ENCODE measurements around the gene TRIM3. TPM values are rescaled to one million over a fixed set of nuclear protein-coding genes. Genes with fewer than 3 reads are reported as not detected.

TRIM3 gene
- total RNA-seq, 5 donors from 2014 or later (not counting 1 experiment from before 2014, with no cell fraction given): 16.9 to 29.8 (median 24.1) TPM

- peak overlapping the region in 1 of 2 donors; percentile 38 for H3K4me3 ChIP-seq (ENCODE audit: control insufficient read depth in 1 of 2, extremely low read depth in 1 of 2, low read length in 1 of 2)
- Mint-ChIP-seq H3K9me3 (no peaks in the 10 kb centered on the region), H3K27ac (peak overlapping the region; percentile 96 to 99), H3K27me3 (no peaks in the 10 kb centered on the region), H3K4me1 (peaks cover 93 to 98% (median 93%) of the 10 kb centered on the region in 3 donors), H3K4me3 (peak overlapping the region; percentile 73 to 92 (median 78)), H3K36me3 (peaks cover 35% of the 10 kb centered on the region)
- peaks cover 5 to 32% of the 10 kb centered on the region in 2 donors for H3K36me3 ChIP-seq (ENCODE audit: control insufficient read depth in 2 of 2, extremely low read depth in 1 of 2, insufficient read depth in 1 of 2, low read length in 1 of 2)
- DNase-seq: peak in 5 of 35 experiments; percentile 18 to 54 (median 30)
- 25% methylated on average over 12 of the region's 12 CpGs for WGBS (ENCODE audit: insufficient coverage)
- H3K4me1 ChIP-seq (ENCODE audit: control insufficient read depth in 1 of 2, extremely low read depth in 1 of 2, insufficient read depth in 2 of 2, low read length in 2 of 2): peaks cover 57 to 71% of the 10 kb centered on the region in 2 experiments
- ChIA-PET POLR2A (interaction anchor here (0.8 to 2.2 kb wide), 12 partner anchors 9 to 217 kb away, joined by 3 to 16 read pairs (median 5); partner anchors contain the start of genes APBB1 (in 2 of the 2), SMPD1 (in 2 of the 2) and TPP1 (in 1 of the 2)), CTCF (interaction anchor here (0.7 to 2.9 kb wide), 8 partner anchors 12 to 39 kb away, joined by 3 to 29 read pairs (median 6); partner anchors contain the start of gene SMPD1 (in 1 of the 2))
- peak; percentile 14 to 34 (median 19) for ATAC-seq (replicated peaks in 1 of 4)
- H3K9me3 ChIP-seq: no peaks in the 10 kb centered on the region
- no peaks in the 10 kb centered on the region for H3K27me3 ChIP-seq (replicated peaks in 1 of 2; ENCODE audit: control insufficient read depth in 2 of 2, extremely low read depth in 1 of 2, insufficient read depth in 2 of 2, low read length in 1 of 2)
- peak overlapping the region; percentile 90 for H3K27ac ChIP-seq (ENCODE audit: low read length)
These were observed 71.7 kb downstream of the TRIM3 start for GRCh38 chr11:6402061-6402470.

DNA sequence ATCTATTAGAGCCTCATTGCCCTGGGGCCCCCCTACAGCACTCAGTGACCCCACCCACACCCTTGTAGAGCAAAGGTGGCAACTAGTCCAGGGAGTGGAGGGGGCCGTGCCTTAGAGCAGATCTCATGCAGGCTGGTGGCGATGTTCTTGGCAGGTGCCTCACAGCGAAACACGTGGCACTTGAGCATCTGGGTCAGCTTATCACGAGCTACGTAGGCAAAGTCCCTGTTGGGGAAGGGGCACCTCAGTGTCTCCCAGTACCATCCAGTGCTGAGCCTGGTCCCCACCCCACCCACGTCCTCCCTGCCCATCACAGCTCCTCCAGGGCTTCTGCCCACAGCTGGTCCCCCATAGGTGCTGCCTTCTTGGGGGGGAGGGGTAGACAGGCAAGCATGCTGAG is 72.3 kb downstream of the TRIM3 start:
- WGBS (ENCODE audit: insufficient coverage): 100% methylated on average over 1 of the region's 7 CpGs
- Mint-ChIP-seq H3K4me3 (peak overlapping the region in 1 of 3 donors; percentile 92), H3K27ac (peak overlapping the region; percentile 96 to 99), H3K9me3 (no peaks in the 10 kb centered on the region), H3K27me3 (no peaks in the 10 kb centered on the region), H3K36me3 (peaks cover 37% of the 10 kb centered on the region), H3K4me1 (peaks cover 93 to 98% (median 93%) of the 10 kb centered on the region in 3 donors)
- Histone ChIP-seq H3K27me3 (replicated peaks in 1 of 2; ENCODE audit: control insufficient read depth in 2 of 2, extremely low read depth in 1 of 2, insufficient read depth in 2 of 2, low read length in 1 of 2) (no peaks in the 10 kb centered on the region), H3K4me1 (ENCODE audit: control insufficient read depth in 1 of 2, extremely low read depth in 1 of 2, insufficient read depth in 2 of 2, low read length in 2 of 2) (peaks cover 53 to 69% of the 10 kb centered on the region in 2 experiments), H3K9me3 (no peaks in the 10 kb centered on the region), H3K4me3 (ENCODE audit: control insufficient read depth in 1 of 2, extremely low read depth in 1 of 2, low read length in 1 of 2) (no peak overlapping the region), H3K27ac (ENCODE audit: low read length) (peak overlapping the region; percentile 90), H3K36me3 (ENCODE audit: control insufficient read depth in 2 of 2, extremely low read depth in 1 of 2, insufficient read depth in 1 of 2, low read length in 1 of 2) (peaks cover 6 to 37% of the 10 kb centered on the region in 2 donors)
- ChIA-PET POLR2A (interaction anchor here in 1 of 2 donors (1.4 to 2.0 kb wide), 2 partner anchors 11 to 13 kb away, joined by 3 to 9 read pairs; partner anchors contain the start of gene SMPD1), CTCF (interaction anchor here (0.6 to 2.9 kb wide), 3 partner anchors 12 to 103 kb away, joined by 3 to 29 read pairs (median 15); partner anchors contain the start of gene SMPD1 (in 1 of the 2))
- ATAC-seq (replicated peaks in 1 of 4) (no peak), DNase-seq (no peak)

DNA sequence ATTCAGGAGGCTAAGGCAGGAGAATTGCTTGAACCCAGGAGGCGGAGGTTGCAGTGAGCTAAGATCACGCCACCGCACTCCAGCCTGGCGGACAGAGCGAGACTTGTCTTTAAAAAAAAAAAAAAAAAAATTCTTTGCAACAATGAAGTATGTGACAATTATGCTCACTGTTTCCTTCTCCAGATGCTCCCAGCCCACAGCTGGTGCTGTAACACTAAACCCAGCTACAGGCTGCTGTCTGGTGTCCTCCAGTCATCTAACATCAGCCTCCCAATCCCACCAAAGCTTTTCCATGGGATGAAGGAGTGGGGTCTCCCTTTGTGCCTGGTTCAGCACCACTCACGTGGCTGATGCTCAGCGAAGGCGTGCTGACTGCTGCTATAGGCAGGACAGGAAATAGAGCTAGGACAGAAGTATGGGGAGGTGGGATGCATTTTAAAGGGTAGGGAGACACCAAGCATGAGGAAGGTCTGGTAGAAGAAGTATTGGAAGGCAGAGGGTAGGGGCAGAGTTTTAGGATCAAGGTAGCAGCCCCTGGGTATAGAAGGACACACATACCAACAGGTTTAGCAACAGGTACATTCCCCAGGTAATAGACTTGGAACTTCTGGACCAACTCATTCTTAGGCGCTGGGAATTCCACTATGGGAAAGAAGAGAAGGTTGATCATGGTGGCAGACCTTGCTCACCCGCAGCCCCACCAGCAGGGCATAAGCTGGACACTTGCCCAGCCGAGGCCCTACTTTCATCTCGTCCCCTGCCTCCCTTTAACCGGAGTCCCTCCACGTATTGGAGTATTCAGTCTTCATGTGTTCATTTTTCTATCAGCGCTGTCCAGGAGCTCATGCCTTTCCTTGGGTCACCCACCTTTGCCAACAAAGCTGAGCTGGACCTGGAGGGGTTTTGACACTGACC is 73.1 kb downstream of the TRIM3 start:
- Mint-ChIP-seq H3K9me3 (no peaks in the 10 kb centered on the region), H3K27ac (peak overlapping the region; percentile 87 to 99), H3K36me3 (peaks cover 44% of the 10 kb centered on the region), H3K4me1 (peaks cover 92 to 97% (median 93%) of the 10 kb centered on the region in 3 donors), H3K4me3 (peak overlapping the region in 1 of 3 donors; percentile 92), H3K27me3 (no peaks in the 10 kb centered on the region)
- Histone ChIP-seq H3K27me3 (replicated peaks in 1 of 2; ENCODE audit: control insufficient read depth in 2 of 2, extremely low read depth in 1 of 2, insufficient read depth in 2 of 2, low read length in 1 of 2) (no peaks in the 10 kb centered on the region), H3K4me1 (ENCODE audit: control insufficient read depth in 1 of 2, extremely low read depth in 1 of 2, insufficient read depth in 2 of 2, low read length in 2 of 2) (peaks cover 51 to 66% of the 10 kb centered on the region in 2 experiments), H3K36me3 (ENCODE audit: control insufficient read depth in 2 of 2, extremely low read depth in 1 of 2, insufficient read depth in 1 of 2, low read length in 1 of 2) (peaks cover 6 to 37% of the 10 kb centered on the region in 2 donors), H3K4me3 (ENCODE audit: control insufficient read depth in 1 of 2, extremely low read depth in 1 of 2, low read length in 1 of 2) (no peak overlapping the region), H3K27ac (ENCODE audit: low read length) (peak overlapping the region; percentile 90), H3K9me3 (no peaks in the 10 kb centered on the region)
- ChIA-PET CTCF (interaction anchor here (0.6 to 2.9 kb wide), 4 partner anchors 11 to 338 kb away, joined by 3 to 16 read pairs (median 3); no protein-coding TSS in a partner anchor), POLR2A (interaction anchor here (0.6 to 1.4 kb wide), 3 partner anchors 9 to 19 kb away, joined by 3 to 7 read pairs (median 3); no protein-coding TSS in a partner anchor)
- 92% methylated on average over 5 of the region's 15 CpGs for WGBS (ENCODE audit: insufficient coverage)
- ATAC-seq (replicated peaks in 1 of 4) (no peak), DNase-seq (no peak)

Other genes with a start within 250 kb of the TRIM3 start
- 10 to 100 TPM; 28.9 to 49.7 (median 45.4) TPM for gene FHIP1B, start 239.3 kb downstream of the TRIM3 start, total RNA-seq
- under 1 TPM; 0.20 to 0.88 (median 0.44) TPM for gene CNGA4, start 234.9 kb downstream of the TRIM3 start, total RNA-seq
- gene CCKBR, start 214.1 kb downstream of the TRIM3 start, total RNA-seq: not detected
- under 1 TPM in 2 of 5 donors, not detected in 3; 0.23 to 0.43 TPM for gene CAVIN3, start 153.4 kb downstream of the TRIM3 start, total RNA-seq
- gene SMPD1, start 83.5 kb downstream of the TRIM3 start, total RNA-seq: 10 to 100 TPM; 33.5 to 58.3 (median 38.3) TPM
- 100 to 1,000 TPM in 3 of 5 donors, 10 to 100 TPM in 2; 71.3 to 152 (median 106) TPM for gene APBB1, start 54.8 kb downstream of the TRIM3 start, total RNA-seq
- 1 to 10 TPM; 1.2 to 5.5 (median 2.5) TPM for gene HPX, start 33.0 kb downstream of the TRIM3 start, total RNA-seq
- 10 to 100 TPM; 47.3 to 61.9 (median 50.0) TPM for gene ARFIP2, start 7.4 kb upstream of the TRIM3 start, total RNA-seq
- gene TIMM10B, start 7.6 kb upstream of the TRIM3 start, total RNA-seq: 10 to 100 TPM; 49.3 to 64.0 (median 57.6) TPM
- gene DNHD1, start 23.3 kb upstream of the TRIM3 start, total RNA-seq: 10 to 100 TPM; 44.1 to 52.0 (median 47.8) TPM
- 10 to 100 TPM; 24.5 to 35.5 (median 32.2) TPM for gene RRP8, start 129.7 kb upstream of the TRIM3 start, total RNA-seq
- gene ILK, start 129.8 kb upstream of the TRIM3 start, total RNA-seq: 100 to 1,000 TPM in 2 of 5 donors, 10 to 100 TPM in 3; 49.3 to 111 (median 99.4) TPM
- gene TAF10, start 138.3 kb upstream of the TRIM3 start, total RNA-seq: 100 to 1,000 TPM in 4 of 5 donors, 10 to 100 TPM in 1; 99.4 to 152 (median 144) TPM
- gene TPP1, start 145.5 kb upstream of the TRIM3 start, total RNA-seq: 100 to 1,000 TPM in 3 of 5 donors, 10 to 100 TPM in 2; 67.4 to 168 (median 132) TPM
- gene DCHS1, start 181.9 kb upstream of the TRIM3 start, total RNA-seq: 10 to 100 TPM in 3 of 5 donors, 1 to 10 TPM in 2; 4.9 to 14.8 (median 10.4) TPM
- gene MRPL17, start 209.4 kb upstream of the TRIM3 start, total RNA-seq: 10 to 100 TPM; 12.1 to 33.1 (median 30.2) TPM